Endothelial cell of umbilical vein (primary cell): Measurements from ENCODE around the gene RAB12.

Experiments
- EZH2 ChIP-seq: IDR thresholded peaks from 2 replicates; pipeline ENCODE4 v1.6.1; 2012; ENCODE audit warnings: borderline replicate concordance, low read depth, mild to moderate bottlenecking, moderate library complexity, low read length, inconsistent platforms; ENCODE audit not compliant: severe bottlenecking
- MYC ChIP-seq: IDR thresholded peaks from one replicate; pipeline ENCODE4 v1.6.1; 2011; ENCODE audit warnings: mild to moderate bottlenecking, low read depth, low read length
- POLR2A ChIP-seq: IDR thresholded peaks from 2 replicates; pipeline ENCODE4 v1.6.1; 2012; ENCODE audit warnings: low read depth, mild to moderate bottlenecking, control low read depth, low read length
- TF ChIP-seq, protein P1 (sequence below), 2 donors: IDR thresholded peaks; 1 replicate in 1 of 2; 2 replicates in 1 of 2; pipeline ENCODE4 v1.5.1; 2011; ENCODE audit warnings: low read length in 2 of 2, mild to moderate bottlenecking in 2 of 2, moderate library complexity in 2 of 2, control low read depth in 1 of 2, inconsistent platforms in 1 of 2, low read depth in 1 of 2; ENCODE audit not compliant: insufficient read depth in 1 of 2; ENCODE audit errors: extremely low read depth in 1 of 2

DNA sequence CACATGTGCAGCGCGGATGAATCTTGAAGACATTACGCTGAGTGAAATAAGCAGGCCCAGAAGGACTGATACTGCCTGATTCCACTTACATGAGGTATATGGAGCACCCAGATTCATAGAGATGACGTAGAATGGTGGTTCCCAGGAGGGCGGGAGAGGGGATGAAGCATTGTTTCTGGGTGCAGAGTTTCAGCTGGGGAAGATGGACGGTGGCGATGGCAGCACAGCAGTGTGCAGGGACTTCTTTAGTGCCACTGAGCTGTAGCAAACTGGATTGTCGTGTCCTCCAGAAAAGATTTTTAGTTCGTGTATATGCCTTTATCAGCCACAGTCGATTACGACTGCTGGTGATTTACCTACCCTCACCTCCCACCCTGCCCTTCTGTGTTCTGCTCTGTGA, 30.5 kb downstream of the RAB12 start:
- TF ChIP-seq, protein P1, sequence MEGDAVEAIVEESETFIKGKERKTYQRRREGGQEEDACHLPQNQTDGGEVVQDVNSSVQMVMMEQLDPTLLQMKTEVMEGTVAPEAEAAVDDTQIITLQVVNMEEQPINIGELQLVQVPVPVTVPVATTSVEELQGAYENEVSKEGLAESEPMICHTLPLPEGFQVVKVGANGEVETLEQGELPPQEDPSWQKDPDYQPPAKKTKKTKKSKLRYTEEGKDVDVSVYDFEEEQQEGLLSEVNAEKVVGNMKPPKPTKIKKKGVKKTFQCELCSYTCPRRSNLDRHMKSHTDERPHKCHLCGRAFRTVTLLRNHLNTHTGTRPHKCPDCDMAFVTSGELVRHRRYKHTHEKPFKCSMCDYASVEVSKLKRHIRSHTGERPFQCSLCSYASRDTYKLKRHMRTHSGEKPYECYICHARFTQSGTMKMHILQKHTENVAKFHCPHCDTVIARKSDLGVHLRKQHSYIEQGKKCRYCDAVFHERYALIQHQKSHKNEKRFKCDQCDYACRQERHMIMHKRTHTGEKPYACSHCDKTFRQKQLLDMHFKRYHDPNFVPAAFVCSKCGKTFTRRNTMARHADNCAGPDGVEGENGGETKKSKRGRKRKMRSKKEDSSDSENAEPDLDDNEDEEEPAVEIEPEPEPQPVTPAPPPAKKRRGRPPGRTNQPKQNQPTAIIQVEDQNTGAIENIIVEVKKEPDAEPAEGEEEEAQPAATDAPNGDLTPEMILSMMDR (IDR thresholded peaks at IDR 0.05; ENCODE audit: extremely low read depth in 1 of 2, insufficient read depth in 1 of 2, low read depth in 1 of 2, low read length in 2 of 2): no peak
- TF ChIP-seq POLR2A (no peak), MYC (no peak), EZH2 (no peak)
